Measurements from ENCODE around the gene EFNA5. TPM values are rescaled to one million over a fixed set of nuclear protein-coding genes. Genes with fewer than 3 reads are reported as not detected.

EFNA5 gene
- total RNA-seq, 1 donor from 2014 or later: 43.0 TPM

DNA sequence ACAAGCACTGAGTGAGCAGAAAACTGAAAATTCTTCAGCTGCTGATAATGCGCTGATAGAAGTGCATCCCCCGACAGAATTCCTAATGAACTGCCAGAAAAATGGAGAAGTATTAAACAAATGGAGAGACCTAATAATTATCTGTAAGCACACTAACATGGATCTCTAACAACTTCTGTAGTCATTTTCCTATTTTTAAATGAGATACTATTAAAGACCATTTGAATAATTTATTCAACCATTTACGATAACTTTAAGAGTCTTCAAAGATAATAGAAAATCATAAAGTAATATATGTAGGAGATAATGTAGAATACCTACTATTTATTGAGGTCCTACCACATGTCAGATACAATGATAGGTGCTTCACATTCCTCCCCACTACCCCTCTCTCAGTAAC lies 72.9 kb downstream of the EFNA5 start:
- no peak for DNase-seq (ENCODE audit: low read depth, low spot score)
- H3K36me3 Mint-ChIP-seq (ENCODE audit: low read depth): no peaks in the 10 kb centered on the region
- no peaks in the 10 kb centered on the region for H3K9me3 Mint-ChIP-seq
- TF ChIP-seq, protein P1, sequence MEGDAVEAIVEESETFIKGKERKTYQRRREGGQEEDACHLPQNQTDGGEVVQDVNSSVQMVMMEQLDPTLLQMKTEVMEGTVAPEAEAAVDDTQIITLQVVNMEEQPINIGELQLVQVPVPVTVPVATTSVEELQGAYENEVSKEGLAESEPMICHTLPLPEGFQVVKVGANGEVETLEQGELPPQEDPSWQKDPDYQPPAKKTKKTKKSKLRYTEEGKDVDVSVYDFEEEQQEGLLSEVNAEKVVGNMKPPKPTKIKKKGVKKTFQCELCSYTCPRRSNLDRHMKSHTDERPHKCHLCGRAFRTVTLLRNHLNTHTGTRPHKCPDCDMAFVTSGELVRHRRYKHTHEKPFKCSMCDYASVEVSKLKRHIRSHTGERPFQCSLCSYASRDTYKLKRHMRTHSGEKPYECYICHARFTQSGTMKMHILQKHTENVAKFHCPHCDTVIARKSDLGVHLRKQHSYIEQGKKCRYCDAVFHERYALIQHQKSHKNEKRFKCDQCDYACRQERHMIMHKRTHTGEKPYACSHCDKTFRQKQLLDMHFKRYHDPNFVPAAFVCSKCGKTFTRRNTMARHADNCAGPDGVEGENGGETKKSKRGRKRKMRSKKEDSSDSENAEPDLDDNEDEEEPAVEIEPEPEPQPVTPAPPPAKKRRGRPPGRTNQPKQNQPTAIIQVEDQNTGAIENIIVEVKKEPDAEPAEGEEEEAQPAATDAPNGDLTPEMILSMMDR (conservative IDR thresholded peaks at IDR 0.05): no peak
- H3K4me1 Mint-ChIP-seq: peaks cover 24% of the 10 kb centered on the region
- no peaks in the 10 kb centered on the region for H3K27me3 Mint-ChIP-seq (ENCODE audit: low read depth)
- H3K4me3 Mint-ChIP-seq: no peak overlapping the region
- H3K27ac Mint-ChIP-seq (ENCODE audit: unreplicated experiment): no peak overlapping the region

DNA sequence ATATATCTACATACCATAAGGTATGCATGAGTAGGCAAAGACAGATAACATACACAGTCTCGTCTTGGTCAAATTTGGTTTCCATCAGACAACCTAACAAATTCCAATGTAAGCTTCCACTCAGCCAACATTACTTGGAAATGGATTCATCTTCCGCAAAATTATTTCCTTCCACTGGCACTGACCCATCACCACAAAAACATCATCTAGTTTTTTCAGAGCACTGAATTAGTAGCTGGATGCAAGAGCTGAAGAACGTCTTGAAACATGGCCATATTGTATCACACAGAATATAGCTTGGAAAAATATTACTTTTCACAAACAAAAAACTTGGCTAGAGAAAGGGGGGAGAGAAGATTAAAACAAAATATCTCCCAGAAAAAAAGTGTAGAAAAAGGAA lies 73.5 kb downstream of the EFNA5 start:
- DNase-seq (ENCODE audit: low read depth, low spot score): no peak
- Mint-ChIP-seq H3K9me3 (no peaks in the 10 kb centered on the region), H3K27ac (ENCODE audit: unreplicated experiment) (no peak overlapping the region), H3K4me3 (no peak overlapping the region), H3K36me3 (ENCODE audit: low read depth) (no peaks in the 10 kb centered on the region), H3K4me1 (peaks cover 24% of the 10 kb centered on the region), H3K27me3 (ENCODE audit: low read depth) (no peaks in the 10 kb centered on the region)
- TF ChIP-seq, protein P1 (conservative IDR thresholded peaks at IDR 0.05): no peak

- no peak for DNase-seq (ENCODE audit: low read depth, low spot score)
- no peaks in the 10 kb centered on the region for H3K27me3 Mint-ChIP-seq (ENCODE audit: low read depth)
- no peaks in the 10 kb centered on the region for H3K36me3 Mint-ChIP-seq (ENCODE audit: low read depth)
- peak overlapping the region; percentile 39 for H3K27ac Mint-ChIP-seq (ENCODE audit: unreplicated experiment)
- peaks cover 26% of the 10 kb centered on the region for H3K4me1 Mint-ChIP-seq
- H3K9me3 Mint-ChIP-seq: no peaks in the 10 kb centered on the region
- no peak overlapping the region for H3K4me3 Mint-ChIP-seq
- TF ChIP-seq, protein P1 (conservative IDR thresholded peaks at IDR 0.05): no peak
These were observed 76.3 kb downstream of the EFNA5 start for GRCh38 chr5:107594253-107595045.

DNA sequence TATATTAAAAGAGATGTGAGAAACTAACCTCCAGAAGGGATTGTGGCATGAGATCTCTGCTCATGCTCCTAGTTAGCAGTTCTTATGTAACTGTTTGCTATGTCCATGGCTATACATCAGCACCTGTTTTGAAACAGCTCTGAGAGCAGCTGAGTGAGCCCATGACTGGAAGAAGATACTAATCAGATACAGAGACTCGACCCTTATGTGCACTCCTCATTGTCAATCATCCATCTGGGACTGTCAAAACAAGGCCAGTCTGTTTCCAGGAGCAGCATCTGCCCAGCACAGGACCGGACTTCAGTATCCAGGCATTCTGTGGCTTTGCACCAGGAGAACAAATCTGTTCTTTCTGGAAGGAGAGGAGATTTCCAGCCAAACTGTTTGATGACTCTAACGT lies 77.7 kb downstream of the EFNA5 start:
- no peaks in the 10 kb centered on the region for H3K36me3 Mint-ChIP-seq (ENCODE audit: low read depth)
- TF ChIP-seq, protein P1 (conservative IDR thresholded peaks at IDR 0.05): no peak
- DNase-seq (ENCODE audit: low read depth, low spot score): no peak
- H3K4me1 Mint-ChIP-seq: peaks cover 30% of the 10 kb centered on the region
- no peaks in the 10 kb centered on the region for H3K27me3 Mint-ChIP-seq (ENCODE audit: low read depth)
- H3K27ac Mint-ChIP-seq (ENCODE audit: unreplicated experiment): no peak overlapping the region
- no peaks in the 10 kb centered on the region for H3K9me3 Mint-ChIP-seq
- no peak overlapping the region for H3K4me3 Mint-ChIP-seq

DNA sequence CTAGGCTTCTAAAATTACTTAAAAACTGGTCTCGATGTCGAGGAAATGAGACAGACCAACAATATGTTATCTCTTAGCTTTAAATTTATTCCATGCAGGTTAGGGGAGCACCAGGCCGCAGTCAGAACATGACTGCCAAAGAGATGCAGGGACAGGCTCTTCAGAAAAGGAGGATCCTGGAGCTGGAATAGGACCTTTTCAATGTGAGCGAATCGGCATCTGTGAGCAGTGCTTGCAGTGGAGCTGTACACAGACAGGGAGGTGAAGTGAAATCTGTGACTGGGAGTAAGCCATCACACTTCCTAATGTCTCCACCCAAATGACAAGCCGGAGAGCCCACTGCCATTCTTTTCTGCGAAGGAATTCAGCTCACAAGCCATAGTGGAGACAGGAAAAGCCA lies 78.2 kb downstream of the EFNA5 start:
- no peaks in the 10 kb centered on the region for H3K9me3 Mint-ChIP-seq
- TF ChIP-seq, protein P1 (conservative IDR thresholded peaks at IDR 0.05): no peak
- H3K4me3 Mint-ChIP-seq: no peak overlapping the region
- no peak for DNase-seq (ENCODE audit: low read depth, low spot score)
- peaks cover 30% of the 10 kb centered on the region for H3K4me1 Mint-ChIP-seq
- H3K36me3 Mint-ChIP-seq (ENCODE audit: low read depth): no peaks in the 10 kb centered on the region
- H3K27ac Mint-ChIP-seq (ENCODE audit: unreplicated experiment): peak overlapping the region; percentile 47
- no peaks in the 10 kb centered on the region for H3K27me3 Mint-ChIP-seq (ENCODE audit: low read depth)
